Measurements from ENCODE around the gene CALM3.

CALM3 gene

DNA sequence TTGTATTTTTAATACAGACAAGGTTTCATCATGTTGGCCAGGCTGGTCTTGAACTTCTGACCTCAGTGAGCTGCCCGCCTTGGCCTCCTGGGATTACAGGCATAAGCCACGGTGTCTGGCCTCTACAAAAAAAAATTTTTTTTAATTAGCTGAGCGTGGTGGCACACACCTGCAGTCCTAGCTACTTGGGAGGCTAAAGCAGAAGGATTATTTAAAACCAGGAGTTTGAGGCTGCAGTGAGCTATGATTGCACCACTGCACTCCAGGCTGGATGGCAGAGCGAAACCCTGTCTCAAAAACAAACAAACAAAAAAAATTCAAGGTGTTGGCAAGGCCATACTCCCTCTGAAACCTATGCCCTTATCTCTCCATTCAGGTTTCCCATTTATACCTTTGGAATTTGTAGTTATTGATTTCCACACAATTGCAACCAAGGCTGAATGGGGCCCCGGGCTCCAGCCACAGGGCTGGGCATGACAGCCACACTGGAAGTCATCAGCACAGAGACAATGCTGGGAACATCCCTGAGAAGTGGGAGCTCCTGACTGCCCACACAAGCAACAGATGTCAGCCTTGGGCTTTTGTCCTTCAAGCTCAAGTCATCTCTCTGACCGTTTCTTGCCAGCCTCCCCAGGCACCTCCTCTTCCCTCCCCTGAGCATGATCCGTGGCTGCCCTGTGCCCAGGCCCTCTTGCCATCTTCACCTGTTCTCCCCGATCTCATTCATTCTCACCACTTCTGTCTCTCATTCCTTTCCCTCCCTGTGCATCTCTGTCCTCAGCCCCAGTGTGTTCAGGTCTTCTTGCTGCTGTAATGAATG lies 27.2 kb upstream of the CALM3 start:
- no peak overlapping the region for H3K27ac ChIP-seq (ENCODE audit: low read length)
- H3K4me2 ChIP-seq (ENCODE audit: insufficient read depth, low read length) = no peak overlapping the region
- no peak for ATAC-seq (ENCODE audit: insufficient read depth, low read depth)

GRCh38 chr19:46574533-46574932 lies 26.6 kb upstream of the CALM3 start:
- DNase-seq (peak; percentile 68), ATAC-seq (ENCODE audit: insufficient read depth, low read depth) (peak; percentile 80)
- Histone ChIP-seq H3K9me3 (ENCODE audit: insufficient read depth, low read length, severe bottlenecking) (no peaks in the 10 kb centered on the region), H3K4me3 (ENCODE audit: low read depth in 1 of 2, low read length in 2 of 2) (no peak overlapping the region), H3K79me2 (ENCODE audit: insufficient read depth, low read length) (no peaks in the 10 kb centered on the region), H3K27ac (ENCODE audit: low read length) (no peak overlapping the region), H2AFZ (ENCODE audit: low read depth, low read length) (no peak overlapping the region), H3K27me3 (ENCODE audit: insufficient read depth, low read length, poor library complexity) (peaks cover 4% of the 10 kb centered on the region), H3K36me3 (ENCODE audit: insufficient read depth, low read length) (no peaks in the 10 kb centered on the region), H4K20me1 (ENCODE audit: insufficient read depth, low read length) (no peaks in the 10 kb centered on the region), H3K4me2 (ENCODE audit: insufficient read depth, low read length) (no peak overlapping the region), H3K4me1 (ENCODE audit: insufficient read depth, low read length) (0 out of 2 replicates have a peak, but pooled peaks cover 6% of the 10 kb centered on the region), H3K9ac (ENCODE audit: low read depth, low read length) (no peak overlapping the region)
- TF ChIP-seq, protein P1, sequence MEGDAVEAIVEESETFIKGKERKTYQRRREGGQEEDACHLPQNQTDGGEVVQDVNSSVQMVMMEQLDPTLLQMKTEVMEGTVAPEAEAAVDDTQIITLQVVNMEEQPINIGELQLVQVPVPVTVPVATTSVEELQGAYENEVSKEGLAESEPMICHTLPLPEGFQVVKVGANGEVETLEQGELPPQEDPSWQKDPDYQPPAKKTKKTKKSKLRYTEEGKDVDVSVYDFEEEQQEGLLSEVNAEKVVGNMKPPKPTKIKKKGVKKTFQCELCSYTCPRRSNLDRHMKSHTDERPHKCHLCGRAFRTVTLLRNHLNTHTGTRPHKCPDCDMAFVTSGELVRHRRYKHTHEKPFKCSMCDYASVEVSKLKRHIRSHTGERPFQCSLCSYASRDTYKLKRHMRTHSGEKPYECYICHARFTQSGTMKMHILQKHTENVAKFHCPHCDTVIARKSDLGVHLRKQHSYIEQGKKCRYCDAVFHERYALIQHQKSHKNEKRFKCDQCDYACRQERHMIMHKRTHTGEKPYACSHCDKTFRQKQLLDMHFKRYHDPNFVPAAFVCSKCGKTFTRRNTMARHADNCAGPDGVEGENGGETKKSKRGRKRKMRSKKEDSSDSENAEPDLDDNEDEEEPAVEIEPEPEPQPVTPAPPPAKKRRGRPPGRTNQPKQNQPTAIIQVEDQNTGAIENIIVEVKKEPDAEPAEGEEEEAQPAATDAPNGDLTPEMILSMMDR (IDR thresholded peaks at IDR 0.05; ENCODE audit: borderline replicate concordance, extremely low read depth, low read length, poor library complexity, severe bottlenecking) = no peak

More for the DNA sequence above, 27.2 kb upstream of the CALM3 start:
- no peaks in the 10 kb centered on the region for H3K36me3 ChIP-seq (ENCODE audit: insufficient read depth, low read length)
- 0 out of 2 replicates have a peak, but pooled peaks cover 6% of the 10 kb centered on the region for H3K4me1 ChIP-seq (ENCODE audit: insufficient read depth, low read length)
- no peak overlapping the region for H2AFZ ChIP-seq (ENCODE audit: low read depth, low read length)
- H3K9ac ChIP-seq (ENCODE audit: low read depth, low read length) = no peak overlapping the region
- no peaks in the 10 kb centered on the region for H4K20me1 ChIP-seq (ENCODE audit: insufficient read depth, low read length)
- no peak for DNase-seq
- no peak overlapping the region for H3K4me3 ChIP-seq (ENCODE audit: low read depth in 1 of 2, low read length in 2 of 2)
- peaks cover 4% of the 10 kb centered on the region for H3K27me3 ChIP-seq (ENCODE audit: insufficient read depth, low read length, poor library complexity)
- no peak for TF ChIP-seq EZH2 (IDR thresholded peaks at IDR 0.05; ENCODE audit: borderline replicate concordance, low read depth, low read length, severe bottlenecking)
- TF ChIP-seq, protein P1 (IDR thresholded peaks at IDR 0.05; ENCODE audit: borderline replicate concordance, extremely low read depth, low read length, poor library complexity, severe bottlenecking) = no peak
- H3K79me2 ChIP-seq (ENCODE audit: insufficient read depth, low read length) = no peaks in the 10 kb centered on the region
- H3K9me3 ChIP-seq (ENCODE audit: insufficient read depth, low read length, severe bottlenecking) = no peaks in the 10 kb centered on the region

DNA sequence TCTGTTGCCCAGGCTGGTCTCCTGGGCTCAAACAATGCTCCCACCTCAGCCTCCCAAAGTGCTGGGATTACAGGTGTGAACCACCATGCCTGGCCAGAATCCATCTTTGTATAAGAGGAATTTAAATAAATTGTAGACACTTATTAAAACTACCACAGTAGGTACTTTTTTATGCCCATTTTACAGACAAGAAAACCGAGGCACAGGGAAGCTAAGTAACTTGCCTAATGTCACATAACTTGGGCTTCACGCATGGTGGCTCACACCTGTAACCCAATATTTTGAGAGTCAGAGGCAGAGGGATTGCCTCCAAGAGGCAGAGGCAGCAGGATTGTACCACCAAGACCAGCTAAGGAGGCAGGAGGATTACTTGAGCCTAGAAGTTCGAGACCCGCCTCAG lies 22.7 kb upstream of the CALM3 start:
- H3K4me1 ChIP-seq (ENCODE audit: insufficient read depth, low read length) = 0 out of 2 replicates have a peak, but pooled peaks cover 6% of the 10 kb centered on the region

More for the DNA sequence above, 22.7 kb upstream of the CALM3 start:
- Histone ChIP-seq H3K4me3 (ENCODE audit: low read depth in 1 of 2, low read length in 2 of 2) (no peak overlapping the region), H3K9me3 (ENCODE audit: insufficient read depth, low read length, severe bottlenecking) (no peaks in the 10 kb centered on the region), H4K20me1 (ENCODE audit: insufficient read depth, low read length) (no peaks in the 10 kb centered on the region), H3K9ac (ENCODE audit: low read depth, low read length) (no peak overlapping the region), H3K79me2 (ENCODE audit: insufficient read depth, low read length) (no peaks in the 10 kb centered on the region), H2AFZ (ENCODE audit: low read depth, low read length) (no peak overlapping the region), H3K36me3 (ENCODE audit: insufficient read depth, low read length) (no peaks in the 10 kb centered on the region), H3K27me3 (ENCODE audit: insufficient read depth, low read length, poor library complexity) (peaks cover 4% of the 10 kb centered on the region), H3K27ac (ENCODE audit: low read length) (no peak overlapping the region), H3K4me2 (ENCODE audit: insufficient read depth, low read length) (no peak overlapping the region)
- DNase-seq = no peak
- no peak for ATAC-seq (ENCODE audit: insufficient read depth, low read depth)
- TF ChIP-seq EZH2 (IDR thresholded peaks at IDR 0.05; ENCODE audit: borderline replicate concordance, low read depth, low read length, severe bottlenecking) = no peak
- TF ChIP-seq, protein P1 (IDR thresholded peaks at IDR 0.05; ENCODE audit: borderline replicate concordance, extremely low read depth, low read length, poor library complexity, severe bottlenecking) = no peak
